ENCODE data around the gene ATP8A2.

DNA sequence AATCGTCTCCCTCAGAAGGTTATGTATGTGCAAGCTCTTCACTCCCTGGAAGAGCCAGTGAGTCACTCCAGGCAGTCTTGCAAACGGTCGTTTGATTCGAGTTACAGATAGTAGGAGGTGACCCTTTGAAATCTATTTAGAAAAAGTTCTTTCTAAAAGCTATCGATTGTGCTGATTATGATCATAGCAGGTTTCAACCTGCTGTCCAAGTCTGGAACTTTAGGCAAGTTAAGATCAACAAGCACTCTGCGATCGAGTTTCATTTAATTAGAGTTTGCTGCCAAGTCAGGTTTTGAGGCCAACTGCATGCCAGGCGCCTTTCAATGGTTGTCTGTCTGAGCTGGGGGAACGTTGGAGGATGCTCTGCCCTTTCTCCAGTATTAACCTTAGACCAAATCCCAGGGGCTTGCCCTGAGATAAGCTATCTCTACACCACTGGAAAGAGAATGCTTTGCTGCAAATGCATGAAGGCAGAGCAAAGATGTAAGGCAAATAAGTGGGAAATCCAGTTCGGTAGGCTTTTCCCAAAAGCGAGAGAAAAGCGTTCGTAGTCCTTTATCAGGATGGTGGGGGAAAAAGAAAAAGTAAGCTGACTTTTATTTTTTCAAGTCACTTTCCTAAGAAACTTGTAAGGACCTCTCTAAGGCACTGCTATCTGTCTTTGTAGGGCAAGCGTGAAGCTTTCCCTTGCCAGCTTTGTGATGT, 287.5 kb downstream of the ATP8A2 start:
- TF ChIP-seq EZH2 (IDR thresholded peaks at IDR 0.05; ENCODE audit: low read depth), result no peak
- TF ChIP-seq, protein P1, sequence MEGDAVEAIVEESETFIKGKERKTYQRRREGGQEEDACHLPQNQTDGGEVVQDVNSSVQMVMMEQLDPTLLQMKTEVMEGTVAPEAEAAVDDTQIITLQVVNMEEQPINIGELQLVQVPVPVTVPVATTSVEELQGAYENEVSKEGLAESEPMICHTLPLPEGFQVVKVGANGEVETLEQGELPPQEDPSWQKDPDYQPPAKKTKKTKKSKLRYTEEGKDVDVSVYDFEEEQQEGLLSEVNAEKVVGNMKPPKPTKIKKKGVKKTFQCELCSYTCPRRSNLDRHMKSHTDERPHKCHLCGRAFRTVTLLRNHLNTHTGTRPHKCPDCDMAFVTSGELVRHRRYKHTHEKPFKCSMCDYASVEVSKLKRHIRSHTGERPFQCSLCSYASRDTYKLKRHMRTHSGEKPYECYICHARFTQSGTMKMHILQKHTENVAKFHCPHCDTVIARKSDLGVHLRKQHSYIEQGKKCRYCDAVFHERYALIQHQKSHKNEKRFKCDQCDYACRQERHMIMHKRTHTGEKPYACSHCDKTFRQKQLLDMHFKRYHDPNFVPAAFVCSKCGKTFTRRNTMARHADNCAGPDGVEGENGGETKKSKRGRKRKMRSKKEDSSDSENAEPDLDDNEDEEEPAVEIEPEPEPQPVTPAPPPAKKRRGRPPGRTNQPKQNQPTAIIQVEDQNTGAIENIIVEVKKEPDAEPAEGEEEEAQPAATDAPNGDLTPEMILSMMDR (conservative IDR thresholded peaks at IDR 0.05), result no peak
